ENCODE measurements around the gene KREMEN2.

The KREMEN2 gene

GRCh38 chr16:3007957-3008689 is 44.0 kb downstream of the KREMEN2 start:
- no peak for DNase-seq

DNA sequence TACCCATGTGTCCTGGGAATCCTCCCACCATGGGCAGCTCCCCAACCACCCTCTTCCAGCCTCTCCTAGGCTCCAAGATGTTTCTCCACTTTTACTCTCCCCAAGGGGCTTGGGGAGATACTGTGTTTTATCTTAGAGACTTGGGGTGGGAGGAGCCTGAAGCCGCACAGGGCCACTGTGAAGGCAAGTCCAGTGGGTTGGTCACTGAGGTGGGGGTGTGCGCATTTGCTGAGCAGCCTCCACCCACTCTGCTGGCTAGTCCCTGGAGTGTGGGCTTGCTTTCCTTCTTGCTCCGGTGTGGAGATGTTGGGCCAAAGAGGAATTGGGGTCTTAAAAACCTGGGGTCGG is 44.6 kb downstream of the KREMEN2 start:
- DNase-seq = no peak

DNA sequence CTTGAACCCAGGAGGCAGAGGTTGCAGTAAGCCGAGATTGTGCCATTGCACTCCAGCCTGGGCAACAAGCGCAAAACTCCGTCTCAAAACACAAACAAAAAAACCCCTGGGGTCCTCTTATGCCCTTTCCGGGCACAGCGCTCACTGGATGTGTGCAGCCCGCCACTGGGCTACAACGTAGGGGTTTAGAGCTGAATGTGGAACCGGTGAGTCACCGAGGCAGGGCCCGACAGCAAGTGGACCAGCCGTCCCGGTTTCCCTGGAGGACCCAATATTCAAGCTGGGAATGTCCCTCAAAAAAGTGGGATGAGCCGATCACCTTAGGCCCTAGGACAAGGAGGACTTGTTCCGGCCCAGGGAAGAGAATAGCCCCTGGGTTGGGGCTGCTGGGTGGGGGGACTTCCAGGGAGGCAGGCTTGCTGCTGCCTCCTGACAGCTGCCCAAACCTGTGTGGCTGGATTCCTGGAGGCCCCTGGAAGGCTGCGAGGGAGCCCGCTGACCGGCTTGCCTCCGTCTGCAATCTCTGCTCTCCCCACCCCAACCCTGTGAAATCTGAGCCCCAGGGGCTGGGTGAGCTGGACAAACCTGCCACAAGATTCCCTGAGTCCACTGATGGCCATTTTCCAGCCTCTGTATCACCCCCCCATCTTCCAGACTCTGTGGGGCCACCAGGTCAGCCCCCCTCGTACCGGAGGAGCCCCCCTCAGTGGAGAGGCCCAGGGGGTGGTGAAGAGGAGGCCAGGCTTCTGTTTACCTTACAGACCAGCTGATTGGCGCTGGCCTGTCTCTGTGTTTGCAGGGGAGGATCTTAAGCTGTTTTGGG is 45.7 kb downstream of the KREMEN2 start:
- no peak for DNase-seq

- DNase-seq = no peak
Measured at GRCh38 chr16:3010510-3010909, 46.4 kb downstream of the KREMEN2 start.

DNA sequence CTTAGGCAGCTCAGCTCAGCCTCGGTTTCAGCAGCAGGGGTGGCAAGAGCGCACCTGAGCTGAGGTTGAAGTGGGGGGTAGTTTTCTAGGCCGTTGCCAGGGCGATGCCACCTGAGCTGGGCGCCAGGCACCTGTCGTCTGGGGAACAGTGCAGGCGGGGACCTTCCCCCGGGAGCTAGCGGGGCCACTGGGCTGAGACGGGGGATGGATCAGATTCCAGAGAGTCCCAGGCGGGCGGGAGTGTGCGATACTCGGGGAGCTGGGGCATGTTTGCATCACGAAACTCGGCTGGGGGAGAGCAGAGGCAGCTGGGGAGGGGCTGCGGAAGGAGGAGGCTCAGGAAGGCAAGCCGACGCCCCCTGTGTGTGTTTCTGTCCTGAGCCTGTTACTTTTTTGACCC is 48.2 kb downstream of the KREMEN2 start:
- no peak for DNase-seq

DNA sequence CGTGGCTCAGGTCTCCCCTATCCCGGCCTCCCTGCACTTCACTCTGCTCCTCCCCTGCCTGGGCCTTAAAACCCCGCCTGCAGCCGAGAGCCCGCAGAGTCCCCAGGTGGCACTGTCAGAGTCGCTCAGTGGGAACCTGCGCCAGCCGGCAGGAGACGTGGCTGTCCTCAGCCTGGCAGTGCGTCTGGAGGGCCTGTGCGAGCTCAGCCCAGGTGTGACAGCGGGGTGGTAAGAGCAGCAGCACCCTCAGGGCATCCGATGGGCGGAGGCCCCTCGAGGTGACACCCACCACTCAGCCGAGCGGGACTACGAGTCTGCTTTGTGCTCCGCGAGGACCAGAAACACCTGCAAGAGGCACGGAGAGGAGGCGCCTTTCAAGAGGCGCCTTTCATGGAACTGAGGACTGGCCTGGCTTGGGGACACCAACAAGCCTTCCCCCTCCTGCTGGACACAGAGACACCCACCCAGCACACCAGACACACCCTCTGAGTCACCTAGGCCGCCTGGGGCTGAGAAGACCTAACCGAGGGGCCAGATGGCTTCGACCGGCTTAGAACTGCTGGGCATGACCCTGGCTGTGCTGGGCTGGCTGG is 48.8 kb downstream of the KREMEN2 start, which contains the start of gene CLDN9:
Gene CLDN9 (plus strand): TSS at position 96 of the 593 bp plus-strand sequence. CDS start 440 bp downstream, at position 536.
- DNase-seq = peak; percentile 39

- DNase-seq = no peak
Measured at GRCh38 chr16:3013491-3013951, 49.4 kb downstream of the KREMEN2 start.

DNA sequence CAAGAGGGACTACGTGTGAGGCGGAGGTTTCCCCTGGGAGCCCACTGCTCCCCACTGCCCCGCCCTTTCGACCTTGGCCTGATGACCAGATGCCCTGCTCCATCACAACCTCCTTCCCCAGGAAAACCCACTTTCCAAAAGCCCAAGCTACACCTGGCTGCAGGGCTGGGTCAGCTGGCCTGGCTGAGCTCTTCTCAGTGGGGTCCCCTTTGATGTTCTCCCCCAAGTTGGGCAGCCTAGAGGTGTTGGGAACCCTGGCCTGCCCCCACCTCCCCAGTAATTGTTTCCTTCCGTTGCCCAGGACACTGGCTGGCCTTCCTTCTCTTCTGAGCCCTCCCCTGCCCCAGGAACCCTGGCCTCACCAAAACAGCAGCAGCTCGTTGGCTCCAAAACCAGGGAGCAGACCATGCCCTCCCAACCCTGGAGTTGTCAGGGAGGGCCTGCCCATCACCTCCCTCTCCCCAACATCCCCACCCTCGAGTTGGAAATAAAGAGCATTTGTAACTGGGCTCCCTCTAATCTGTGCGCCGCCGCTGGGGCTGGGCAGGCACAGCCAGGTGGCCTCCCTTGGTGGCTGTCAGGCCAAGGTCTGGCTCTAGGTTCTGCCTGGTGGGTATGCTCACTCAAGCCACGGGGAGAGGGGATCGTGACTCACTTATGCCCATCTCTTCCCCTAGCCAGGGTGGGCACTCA is 50.1 kb downstream of the KREMEN2 start:
- DNase-seq = no peak

DNA sequence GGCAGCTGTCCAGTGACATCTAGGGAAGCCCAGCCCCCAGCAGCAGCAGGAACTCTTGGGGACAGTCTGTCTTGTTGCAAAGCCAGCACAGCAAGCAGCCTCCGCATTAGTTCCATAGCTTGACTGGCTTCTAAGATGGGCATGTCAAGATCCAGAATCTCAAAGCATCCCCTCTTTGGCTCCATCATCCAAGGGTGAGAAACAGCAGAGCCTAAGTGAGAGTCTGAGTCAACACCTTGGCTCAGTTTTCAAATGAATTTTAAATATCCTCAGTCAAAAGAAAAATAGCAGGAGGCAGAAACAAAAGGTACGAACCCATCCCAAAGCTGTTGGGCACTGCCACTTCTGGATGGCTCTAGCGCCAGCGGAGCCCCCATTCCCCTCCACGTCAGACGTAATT is 50.9 kb downstream of the KREMEN2 start:
- no peak for DNase-seq

DNA sequence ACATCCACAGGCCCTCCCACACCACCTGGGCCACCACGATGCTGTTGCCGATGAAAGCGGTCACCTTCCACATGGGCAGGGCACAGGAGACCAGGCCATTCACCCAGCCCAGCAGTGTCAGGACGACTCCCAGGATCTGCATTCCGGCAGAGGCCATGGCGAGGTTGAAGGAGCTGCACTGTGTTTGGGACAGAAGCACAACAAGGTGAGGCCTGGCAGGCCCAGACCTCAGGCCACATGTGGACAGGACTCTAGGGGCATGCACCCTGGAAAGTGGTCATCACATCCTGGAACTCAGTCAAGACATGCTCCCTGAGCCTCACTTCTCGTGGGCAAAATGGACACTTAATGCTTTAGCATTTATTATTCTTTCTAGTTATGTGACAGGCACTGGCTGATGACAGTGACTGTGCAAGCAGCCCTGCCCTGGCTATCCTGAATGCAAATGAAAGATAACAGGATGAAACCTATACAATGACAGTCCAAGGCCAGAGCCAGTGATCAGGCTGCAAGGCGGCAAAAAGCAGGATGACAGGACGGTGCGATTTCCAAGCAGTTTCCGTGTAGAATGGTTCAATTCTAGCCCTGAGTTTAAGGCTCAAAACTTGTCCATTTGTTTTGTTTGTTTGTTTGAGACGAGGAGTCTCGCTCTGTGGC is 51.9 kb downstream of the KREMEN2 start:
- no peak for DNase-seq

DNA sequence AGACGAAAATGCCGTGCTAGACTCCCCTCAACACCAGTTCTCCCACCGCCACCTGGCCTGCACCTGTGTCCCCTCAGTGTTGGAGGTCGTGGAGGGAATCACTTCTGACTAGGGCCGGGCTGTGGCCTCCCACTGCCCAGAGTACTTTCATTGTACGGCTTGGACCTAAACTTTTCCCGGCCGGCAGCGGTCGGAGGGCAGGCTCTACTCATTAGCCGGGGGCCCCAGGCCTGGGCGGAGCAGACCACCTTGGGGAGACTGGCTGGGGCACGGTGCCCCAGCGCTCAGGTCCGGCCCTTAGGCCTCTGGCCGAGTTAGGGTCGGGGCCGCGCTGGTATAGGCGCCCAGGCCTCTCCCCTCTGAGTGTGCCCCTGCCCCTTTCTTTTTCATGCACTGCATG is 53.3 kb downstream of the KREMEN2 start:
- DNase-seq = no peak

Data from NCI-H1417 treated with DMSO at 0.1 percent for 48 hours (cell line).